A549 (cell line): ENCODE data around the gene LINGO3. TPM values are rescaled to one million over a fixed set of nuclear protein-coding genes. Genes with fewer than 3 reads are reported as not detected.

ENCODE experiments used
- ATAC-seq, 2 experiments: fragments of 200-7000 bp in 1 of 2; fragments of >200 bp in 1 of 2; cut with Nextera tagmentation in 1 of 2; cut with Tn5 transposase in 1 of 2; 3 replicates each; pipeline versions ENCODE4 v1.8.0 to v1.9.1; 2018 to 2020; ENCODE audit warnings: mild to moderate bottlenecking in 1 of 2, moderate library complexity in 1 of 2
- CTCF ChIA-PET: fragments of 300-600 bp; sonication (Branson Sonifier 250); formaldehyde crosslinking; extraction: SDS; loops from one replicate; lab custom pipeline; 2021; ENCODE audit warnings: antibody characterized with exemption, inconsistent platforms; lab: Yijun Ruan, JAX
- POLR2A ChIA-PET: fragments of 350-600 bp; formaldehyde crosslinking; extraction: SDS; loops from one replicate; lab custom pipeline; 2021; ENCODE audit warnings: antibody characterized with exemption, inconsistent platforms; lab: Yijun Ruan, JAX
- DNase-seq, 2 experiments: peaks; one replicate each; pipeline versions ENCODE4 v3.0.0 to v3.0.0-alpha.2; 2011 to 2016; ENCODE audit warnings: low read depth in 1 of 2, low spot score in 1 of 2
- FAIRE-seq: peaks from 2 replicates; lab custom pipeline; 2011; peaks lifted over from hg19 to GRCh38; lab: Jason Lieb, UNC
- H3K27ac ChIP-seq, 2 experiments: fragments of >200 bp; sonication (Bioruptor Twin); formaldehyde crosslinking; 3 replicates each; pipeline ENCODE4 v1.5.1; 2016 to 2017
- H3K4me1 ChIP-seq: fragments of >200 bp; sonication (Bioruptor Twin); formaldehyde crosslinking; 3 replicates; pipeline ENCODE4 v1.6.1; 2016
- H3K4me2 ChIP-seq: fragments of >200 bp; sonication (Bioruptor Twin); formaldehyde crosslinking; 3 replicates; pipeline ENCODE4 v1.6.1; 2016
- H3K4me3 ChIP-seq: fragments of >200 bp; sonication (Bioruptor Twin); formaldehyde crosslinking; 3 replicates; pipeline ENCODE4 v1.5.1; 2016
- H3K9me3 ChIP-seq: fragments of >200 bp; sonication (Bioruptor Twin); formaldehyde crosslinking; 3 replicates; pipeline ENCODE4 v1.6.1; 2016
- ATOH8 ChIP-seq: fragments of 250-450 bp; sonication (Bioruptor Pico); IDR thresholded peaks from 2 replicates; pipeline ENCODE4 v1.5.0; 2020; ENCODE audit warnings: low read depth, mild to moderate bottlenecking, moderate library complexity
- BCL3 ChIP-seq: fragments of >200 bp; sonication (Bioruptor Twin); formaldehyde crosslinking; IDR thresholded peaks from 3 replicates; pipeline ENCODE4 v1.6.1; 2016
- CBX2 ChIP-seq: fragments of 200-600 bp; sonication (generic); IDR thresholded peaks from 2 replicates; pipeline ENCODE4 v1.6.1; 2016; ENCODE audit warnings: low read depth, mild to moderate bottlenecking, borderline replicate concordance
- CBX8 ChIP-seq: fragments of 200-600 bp; sonication (generic); IDR thresholded peaks from 2 replicates; pipeline ENCODE4 v1.6.1; 2016
- CHD2 ChIP-seq: fragments of 150-350 bp; IDR thresholded peaks from 2 replicates; pipeline ENCODE4 v1.6.1; 2014; ENCODE audit warnings: low read length; ENCODE audit not compliant: partially characterized antibody
- CHD4 ChIP-seq: fragments of 200-600 bp; sonication (generic); IDR thresholded peaks from 2 replicates; pipeline ENCODE4 v1.6.1; 2016; ENCODE audit warnings: antibody characterized with exemption, mild to moderate bottlenecking, borderline replicate concordance
- E2F6 ChIP-seq: IDR thresholded peaks from 2 replicates; pipeline ENCODE4 v1.6.1; 2012; ENCODE audit warnings: low read depth, borderline replicate concordance
- EHF ChIP-seq: fragments of 250-450 bp; sonication (Bioruptor Pico); IDR thresholded peaks from 2 replicates; pipeline ENCODE4 v1.5.0; 2020; ENCODE audit warnings: mild to moderate bottlenecking
- EHMT2 ChIP-seq: fragments of 200-600 bp; sonication (generic); IDR thresholded peaks from 2 replicates; pipeline ENCODE4 v1.6.1; 2016; ENCODE audit warnings: antibody characterized with exemption, low read depth, mild to moderate bottlenecking, moderate library complexity
- EP300 ChIP-seq, 2 experiments: fragments of >200 bp; sonication (Bioruptor Twin); formaldehyde crosslinking; IDR thresholded peaks; 2 replicates in 1 of 2; 3 replicates in 1 of 2; pipeline ENCODE4 v1.6.1; 2016 to 2017
- ESRRA ChIP-seq: fragments of 150-350 bp; IDR thresholded peaks from 2 replicates; pipeline ENCODE4 v1.6.1; 2014; ENCODE audit warnings: mild to moderate bottlenecking, low read length, borderline replicate concordance
- FOSB ChIP-seq: fragments of 250-450 bp; sonication (Bioruptor Pico); IDR thresholded peaks from 2 replicates; pipeline ENCODE4 v1.5.0; 2020; ENCODE audit warnings: mild to moderate bottlenecking, moderate library complexity
- GATA3 ChIP-seq: IDR thresholded peaks from 2 replicates; pipeline ENCODE4 v1.6.1; 2012; ENCODE audit warnings: borderline replicate concordance
- HDAC2 ChIP-seq: fragments of 200-600 bp; sonication (generic); IDR thresholded peaks from 2 replicates; pipeline ENCODE4 v1.6.1; 2016
- HES2 ChIP-seq: fragments of >200 bp; sonication (Bioruptor Twin); formaldehyde crosslinking; IDR thresholded peaks from 2 replicates; pipeline ENCODE4 v1.6.1; 2016
- HEYL ChIP-seq: fragments of 250-450 bp; sonication (Bioruptor Pico); IDR thresholded peaks from 2 replicates; pipeline ENCODE4 v1.8.0; 2021; ENCODE audit warnings: mild to moderate bottlenecking, moderate library complexity
- HOXA7 ChIP-seq: fragments of 250-450 bp; sonication (Bioruptor Pico); IDR thresholded peaks from 2 replicates; pipeline ENCODE4 v1.5.0; 2020; ENCODE audit warnings: mild to moderate bottlenecking, moderate library complexity
- HOXB13 ChIP-seq: fragments of 250-450 bp; sonication (Bioruptor Pico); IDR thresholded peaks from 2 replicates; pipeline ENCODE4 v1.5.0; 2020; ENCODE audit warnings: low read depth, mild to moderate bottlenecking, moderate library complexity
- JUN ChIP-seq, 2 experiments: fragments of >200 bp; sonication (Bioruptor Twin); formaldehyde crosslinking; IDR thresholded peaks; 2 replicates in 1 of 2; 3 replicates in 1 of 2; pipeline ENCODE4 v1.6.1; 2016 to 2017
- KDM1A ChIP-seq: fragments of 200-600 bp; sonication (generic); IDR thresholded peaks from 2 replicates; pipeline ENCODE4 v1.6.1; 2016; ENCODE audit warnings: low read depth, mild to moderate bottlenecking
- KDM5A ChIP-seq: fragments of 200-600 bp; sonication (generic); IDR thresholded peaks from 2 replicates; pipeline ENCODE4 v1.6.1; 2016; ENCODE audit warnings: antibody characterized with exemption, mild to moderate bottlenecking
- MAFK ChIP-seq: fragments of 450-650 bp; IDR thresholded peaks from 2 replicates; pipeline ENCODE4 v1.6.1; 2014; ENCODE audit not compliant: partially characterized antibody
- MYC ChIP-seq: IDR thresholded peaks from 2 replicates; pipeline ENCODE4 v1.6.1; 2012; ENCODE audit warnings: mild to moderate bottlenecking, inconsistent platforms, low read length, improper control_type of control experiment, borderline replicate concordance
- NPAS2 ChIP-seq: fragments of 250-450 bp; sonication (Bioruptor Pico); IDR thresholded peaks from 2 replicates; pipeline ENCODE4 v1.8.0; 2022; ENCODE audit warnings: mild to moderate bottlenecking, moderate library complexity, borderline replicate concordance
- NR3C1 ChIP-seq: fragments of >200 bp; sonication (Bioruptor Twin); formaldehyde crosslinking; IDR thresholded peaks from 3 replicates; pipeline ENCODE4 v1.6.1; 2017
- PHF8 ChIP-seq: fragments of 200-600 bp; sonication (generic); IDR thresholded peaks from 2 replicates; pipeline ENCODE4 v1.6.1; 2016; ENCODE audit warnings: low read depth, mild to moderate bottlenecking, antibody characterized with exemption, moderate library complexity, borderline replicate concordance
- POLR2A ChIP-seq: IDR thresholded peaks from 2 replicates; pipeline ENCODE4 v1.6.1; 2012; ENCODE audit warnings: mild to moderate bottlenecking, low read length
- RAD21 ChIP-seq, 2 experiments: fragments of >200 bp in 1 of 2; sonication (Bioruptor Twin) in 1 of 2; formaldehyde crosslinking in 1 of 2; IDR thresholded peaks in 1 of 2; conservative IDR thresholded peaks in 1 of 2; 2 replicates in 1 of 2; 3 replicates in 1 of 2; pipeline ENCODE4 v1.6.1; 2012 to 2018; ENCODE audit warnings: inconsistent platforms in 1 of 2
- RARB ChIP-seq: fragments of 250-450 bp; sonication (Bioruptor Pico); IDR thresholded peaks from 2 replicates; pipeline ENCODE4 v1.8.0; 2021; ENCODE audit warnings: mild to moderate bottlenecking, moderate library complexity
- RCOR1 ChIP-seq: fragments of 150-350 bp; IDR thresholded peaks from 2 replicates; pipeline ENCODE4 v1.6.1; 2014; ENCODE audit warnings: antibody characterized with exemption, low read length, low read depth
- REST ChIP-seq: fragments of 200-600 bp; sonication (generic); IDR thresholded peaks from 2 replicates; pipeline ENCODE4 v1.6.1; 2016; ENCODE audit warnings: antibody characterized with exemption, mild to moderate bottlenecking, moderate library complexity
- RNF2 ChIP-seq: fragments of 200-600 bp; sonication (generic); IDR thresholded peaks from 2 replicates; pipeline ENCODE4 v1.6.1; 2016; ENCODE audit warnings: low read depth, mild to moderate bottlenecking, antibody characterized with exemption, moderate library complexity, borderline replicate concordance
- TFCP2L1 ChIP-seq: fragments of 250-450 bp; sonication (Bioruptor Pico); IDR thresholded peaks from 2 replicates; pipeline ENCODE4 v1.5.0; 2021; ENCODE audit warnings: mild to moderate bottlenecking
- TP53 ChIP-seq: fragments of 250-450 bp; sonication (Bioruptor Pico); IDR thresholded peaks from 2 replicates; pipeline ENCODE4 v1.5.0; 2021; ENCODE audit warnings: mild to moderate bottlenecking, moderate library complexity
- ZC3H11A ChIP-seq: fragments of 450-650 bp; IDR thresholded peaks from 2 replicates; pipeline ENCODE4 v1.6.1; 2014; ENCODE audit warnings: antibody characterized with exemption, mild to moderate bottlenecking
- ZSCAN20 ChIP-seq: fragments of 250-450 bp; sonication (Bioruptor Pico); IDR thresholded peaks from 2 replicates; pipeline ENCODE4 v1.8.0; 2022; ENCODE audit warnings: mild to moderate bottlenecking, moderate library complexity
- WGBS: methylation state at CpG from one replicate; pipeline ENCODE4 v1.1.6; 2017; ENCODE audit errors: missing lambda C conversion rate; 5-methylcytosine and 5-hydroxymethylcytosine counted together
- polyA plus RNA-seq, 4 experiments: library from polyadenylated mRNA; depleted of rRNA in 3 of 4; stranded (reverse); fragments of >200 nt; fragmentation: RNase III in 1 of 4; extraction: RNeasy Plus Mini Kit Qiagen cat#74134 plus additional on column Dnase treatment in 1 of 4; gene quantifications; 2 replicates in 3 of 4; 3 replicates in 1 of 4; pipeline ENCODE4 v1.2.3, GENCODE V29; 2011 to 2017

Gene LINGO3
- polyA plus RNA-seq, 2 of the 4 experiments (the other 2 are of a cell fraction), result not detected

- WGBS, result 0% methylated on average over 5 of the region's 103 CpGs
- no peak for FAIRE-seq
- POLR2A ChIA-PET, result no interaction called here
- CTCF ChIA-PET, result interaction anchor here (0.5 to 1.0 kb wide), 2 partner anchors 9 to 32 kb away, joined by 3 to 4 read pairs; no protein-coding TSS in a partner anchor
- Histone ChIP-seq H3K4me1 (peaks cover 28% of the 10 kb centered on the region), H3K4me2 (peak overlapping the region; percentile 92), H3K9me3 (no peaks in the 10 kb centered on the region), H3K4me3 (peak overlapping the region; percentile 100), H3K27ac (peak overlapping the region; percentile 98)
- ATAC-seq, result peak; percentile 70 to 83
- peak; percentile 94 to 95 for DNase-seq
- TF ChIP-seq CHD2 (peak; percentile 11), RAD21 (conservative IDR thresholded peaks at IDR 0.05 in 1 of 2, IDR thresholded peaks at IDR 0.05 in 1 of 2) (no peak), JUN (IDR thresholded peaks at IDR 0.05) (peak; percentile 95 to 98), MAFK (no peak), REST (0 out of 2 replicates have a peak, but pooled peaks have one; percentile 16), EHMT2 (no peak), ESRRA (no peak), RCOR1 (no peak), HEYL (CRISPR knock-in tag) (no peak), ZC3H11A (no peak), E2F6 (no peak), CBX8 (no peak), HES2 (no peak), TFCP2L1 (CRISPR knock-in tag) (no peak; the same call in 1 of the 2 replicates), ATOH8 (CRISPR knock-in tag) (no peak), NPAS2 (CRISPR knock-in tag) (no peak), EHF (no peak), HDAC2 (peak; percentile 44; the same call in 1 of the 2 replicates), POLR2A (peak; percentile 93), CBX2 (no peak), PHF8 (peak; percentile 84), MYC (no peak; the same call in 1 of the 2 replicates), BCL3 (peak; percentile 95), FOSB (CRISPR knock-in tag) (no peak), EP300 (IDR thresholded peaks at IDR 0.05) (no peak), HOXB13 (CRISPR knock-in tag) (no peak), KDM1A (no peak), RNF2 (no peak), CHD4 (no peak), TP53 (CRISPR knock-in tag) (no peak), NR3C1 (no peak), ZSCAN20 (CRISPR knock-in tag) (no peak), KDM5A (0 out of 2 replicates have a peak, but pooled peaks have one; percentile 2), GATA3 (peak; percentile 15; the same call in 1 of the 2 replicates), HOXA7 (CRISPR knock-in tag) (no peak), RARB (CRISPR knock-in tag) (no peak)
These were observed 38.5 kb downstream of the LINGO3 start for GRCh38 chr19:2269244-2270156.
